ENCODE measurements around the gene STIMATE.

The STIMATE gene

DNA sequence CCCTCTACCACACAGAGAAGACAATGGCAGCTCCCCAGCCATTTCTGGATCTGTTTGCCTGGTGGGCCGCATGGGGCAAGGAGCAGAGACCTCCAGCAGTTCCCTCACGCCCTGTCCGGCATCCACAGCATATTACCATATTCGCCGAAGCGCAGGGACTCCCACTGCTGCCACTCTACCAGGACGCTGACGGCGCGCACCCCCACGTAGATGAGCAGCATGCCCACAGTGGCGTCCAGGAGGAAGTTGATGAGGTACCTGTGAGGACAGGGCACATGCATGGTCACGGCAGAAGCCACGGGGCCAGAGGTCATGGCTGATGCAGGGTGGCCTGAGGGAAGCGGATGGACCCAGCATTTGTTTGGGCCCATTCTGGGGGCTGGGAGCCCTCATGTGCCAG is 47.7 kb downstream of the STIMATE start:
- no peak for TF ChIP-seq EZH2 (IDR thresholded peaks at IDR 0.05; ENCODE audit: borderline replicate concordance, low read length)
- TF ChIP-seq, protein P1, sequence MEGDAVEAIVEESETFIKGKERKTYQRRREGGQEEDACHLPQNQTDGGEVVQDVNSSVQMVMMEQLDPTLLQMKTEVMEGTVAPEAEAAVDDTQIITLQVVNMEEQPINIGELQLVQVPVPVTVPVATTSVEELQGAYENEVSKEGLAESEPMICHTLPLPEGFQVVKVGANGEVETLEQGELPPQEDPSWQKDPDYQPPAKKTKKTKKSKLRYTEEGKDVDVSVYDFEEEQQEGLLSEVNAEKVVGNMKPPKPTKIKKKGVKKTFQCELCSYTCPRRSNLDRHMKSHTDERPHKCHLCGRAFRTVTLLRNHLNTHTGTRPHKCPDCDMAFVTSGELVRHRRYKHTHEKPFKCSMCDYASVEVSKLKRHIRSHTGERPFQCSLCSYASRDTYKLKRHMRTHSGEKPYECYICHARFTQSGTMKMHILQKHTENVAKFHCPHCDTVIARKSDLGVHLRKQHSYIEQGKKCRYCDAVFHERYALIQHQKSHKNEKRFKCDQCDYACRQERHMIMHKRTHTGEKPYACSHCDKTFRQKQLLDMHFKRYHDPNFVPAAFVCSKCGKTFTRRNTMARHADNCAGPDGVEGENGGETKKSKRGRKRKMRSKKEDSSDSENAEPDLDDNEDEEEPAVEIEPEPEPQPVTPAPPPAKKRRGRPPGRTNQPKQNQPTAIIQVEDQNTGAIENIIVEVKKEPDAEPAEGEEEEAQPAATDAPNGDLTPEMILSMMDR (IDR thresholded peaks at IDR 0.05; ENCODE audit: low read length): no peak
- peaks cover 29% of the 10 kb centered on the region; the same call in 1 of the 2 replicates for H3K36me3 ChIP-seq (ENCODE audit: insufficient read depth, low read length)
- H2AFZ ChIP-seq (ENCODE audit: low read length): no peak overlapping the region
- H3K4me3 ChIP-seq (ENCODE audit: low read depth, low read length, poor library complexity, severe bottlenecking): no peak overlapping the region
- no peaks in the 10 kb centered on the region for H4K20me1 ChIP-seq (ENCODE audit: insufficient read depth, low read length)
- no peaks in the 10 kb centered on the region for H3K27me3 ChIP-seq (ENCODE audit: insufficient read depth, low read length)
- no peak overlapping the region for H3K27ac ChIP-seq (ENCODE audit: low read depth, low read length, poor library complexity, severe bottlenecking)
- H3K4me1 ChIP-seq (ENCODE audit: insufficient read depth, low read length, severe bottlenecking): no peaks in the 10 kb centered on the region
- H3K9me2 ChIP-seq (ENCODE audit: low read depth, low read length): no peaks in the 10 kb centered on the region
- H3K79me2 ChIP-seq (ENCODE audit: insufficient read depth, low read length): no peaks in the 10 kb centered on the region
- no peak overlapping the region for H3K4me2 ChIP-seq (ENCODE audit: low read length)
- no peaks in the 10 kb centered on the region for H3K9me3 ChIP-seq (ENCODE audit: low read length)
- H3K9ac ChIP-seq (ENCODE audit: low read length): no peak overlapping the region
- H3F3A ChIP-seq (ENCODE audit: insufficient read depth, low read length): no peaks in the 10 kb centered on the region

DNA sequence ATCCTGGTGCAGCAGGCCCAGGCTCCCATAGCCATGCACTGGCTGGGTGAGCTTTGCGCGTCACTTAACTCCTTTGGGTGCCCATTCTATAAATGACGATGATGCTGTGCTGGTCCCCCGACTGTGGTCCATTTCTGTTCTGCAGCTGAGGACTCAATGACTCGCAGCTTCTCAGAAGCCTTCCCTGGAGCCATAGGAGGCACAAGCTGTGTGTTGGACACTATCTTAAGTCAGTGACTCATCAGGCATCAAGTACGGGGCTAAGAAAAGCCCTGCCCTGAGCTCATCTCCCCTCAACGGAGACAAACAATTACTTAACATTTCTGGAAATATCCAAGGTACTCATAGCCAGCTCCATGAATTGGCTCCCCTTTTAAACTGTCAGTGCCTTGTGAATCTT is 48.7 kb downstream of the STIMATE start:
- no peaks in the 10 kb centered on the region for H4K20me1 ChIP-seq (ENCODE audit: insufficient read depth, low read length)
- no peak overlapping the region for H3K9ac ChIP-seq (ENCODE audit: low read length)
- no peaks in the 10 kb centered on the region for H3K79me2 ChIP-seq (ENCODE audit: insufficient read depth, low read length)
- H3K9me3 ChIP-seq (ENCODE audit: low read length): no peaks in the 10 kb centered on the region
- H3K27ac ChIP-seq (ENCODE audit: low read depth, low read length, poor library complexity, severe bottlenecking): no peak overlapping the region
- no peak overlapping the region for H2AFZ ChIP-seq (ENCODE audit: low read length)
- no peaks in the 10 kb centered on the region for H3K27me3 ChIP-seq (ENCODE audit: insufficient read depth, low read length)
- no peaks in the 10 kb centered on the region for H3K9me2 ChIP-seq (ENCODE audit: low read depth, low read length)
- TF ChIP-seq, protein P1 (IDR thresholded peaks at IDR 0.05; ENCODE audit: low read length): no peak
- TF ChIP-seq EZH2 (IDR thresholded peaks at IDR 0.05; ENCODE audit: borderline replicate concordance, low read length): no peak
- H3K4me2 ChIP-seq (ENCODE audit: low read length): no peak overlapping the region
- H3K4me1 ChIP-seq (ENCODE audit: insufficient read depth, low read length, severe bottlenecking): no peaks in the 10 kb centered on the region
- H3K4me3 ChIP-seq (ENCODE audit: low read depth, low read length, poor library complexity, severe bottlenecking): no peak overlapping the region
- H3K36me3 ChIP-seq (ENCODE audit: insufficient read depth, low read length): peaks cover 29% of the 10 kb centered on the region; the same call in 1 of the 2 replicates
- H3F3A ChIP-seq (ENCODE audit: insufficient read depth, low read length): no peaks in the 10 kb centered on the region

DNA sequence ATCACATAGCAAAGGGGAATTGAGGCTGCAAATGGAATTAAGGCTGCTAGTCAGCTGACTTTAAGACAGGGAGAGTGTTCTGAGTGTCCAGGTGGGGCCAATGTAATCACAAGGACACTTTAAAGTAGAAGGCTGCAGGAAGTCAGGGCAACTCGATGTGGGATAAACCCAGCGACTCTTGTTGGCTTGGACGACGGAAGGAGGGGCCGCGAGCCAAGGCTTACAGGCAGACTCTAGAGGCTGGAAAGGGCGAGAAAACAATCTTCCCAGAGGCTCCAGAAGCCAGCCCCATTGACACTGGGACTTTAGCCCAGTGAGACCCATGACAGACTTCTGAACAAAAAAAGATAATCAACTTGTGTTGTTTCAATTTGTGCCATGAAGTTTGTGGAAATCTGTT is 49.6 kb downstream of the STIMATE start:
- Histone ChIP-seq H3K4me1 (ENCODE audit: insufficient read depth, low read length, severe bottlenecking) (no peaks in the 10 kb centered on the region), H3K4me2 (ENCODE audit: low read length) (no peak overlapping the region), H3K36me3 (ENCODE audit: insufficient read depth, low read length) (peaks cover 31% of the 10 kb centered on the region; the same call in 1 of the 2 replicates), H3F3A (ENCODE audit: insufficient read depth, low read length) (no peaks in the 10 kb centered on the region), H4K20me1 (ENCODE audit: insufficient read depth, low read length) (no peaks in the 10 kb centered on the region), H3K9me3 (ENCODE audit: low read length) (no peaks in the 10 kb centered on the region), H2AFZ (ENCODE audit: low read length) (no peak overlapping the region), H3K4me3 (ENCODE audit: low read depth, low read length, poor library complexity, severe bottlenecking) (no peak overlapping the region), H3K79me2 (ENCODE audit: insufficient read depth, low read length) (no peaks in the 10 kb centered on the region), H3K9me2 (ENCODE audit: low read depth, low read length) (no peaks in the 10 kb centered on the region), H3K27ac (ENCODE audit: low read depth, low read length, poor library complexity, severe bottlenecking) (no peak overlapping the region), H3K9ac (ENCODE audit: low read length) (no peak overlapping the region), H3K27me3 (ENCODE audit: insufficient read depth, low read length) (no peaks in the 10 kb centered on the region)
- TF ChIP-seq, protein P1 (IDR thresholded peaks at IDR 0.05; ENCODE audit: low read length): no peak
- TF ChIP-seq EZH2 (IDR thresholded peaks at IDR 0.05; ENCODE audit: borderline replicate concordance, low read length): no peak
